HEK293T (cell line): ENCODE data around the gene FAM107B.

ENCODE experiments used
- ARNT ChIP-seq: fragments of 450-650 bp; IDR thresholded peaks from 2 replicates; pipeline ENCODE4 v1.6.1; 2017; ENCODE audit warnings: mild to moderate bottlenecking
- BHLHE40 ChIP-seq: fragments of 450-650 bp; IDR thresholded peaks from 2 replicates; pipeline ENCODE4 v1.6.1; 2016; ENCODE audit warnings: mild to moderate bottlenecking, moderate library complexity, borderline replicate concordance
- FOXA1 ChIP-seq: fragments of 450-650 bp; IDR thresholded peaks from 2 replicates; pipeline ENCODE4 v1.6.1; 2016; ENCODE audit warnings: mild to moderate bottlenecking
- HDGF ChIP-seq: fragments of 450-650 bp; IDR thresholded peaks from 2 replicates; pipeline ENCODE4 v1.6.1; 2017; ENCODE audit warnings: antibody characterized with exemption, borderline replicate concordance
- SP1 ChIP-seq: fragments of 450-650 bp; IDR thresholded peaks from 2 replicates; pipeline ENCODE4 v1.6.1; 2017
- ZNF384 ChIP-seq: fragments of 450-650 bp; IDR thresholded peaks from 2 replicates; pipeline ENCODE4 v1.6.1; 2016

GRCh38 chr10:14757394-14757793 lies 17.3 kb downstream of the FAM107B start:
- TF ChIP-seq ZNF384 (no peak), ARNT (no peak), FOXA1 (no peak), SP1 (no peak), BHLHE40 (no peak), HDGF (no peak)
